Measurements from ENCODE around the gene PKIB. TPM values are rescaled to one million over a fixed set of nuclear protein-coding genes. Genes with fewer than 3 reads are reported as not detected.
A peak's percentile ranks its signal among the peaks of the same experiment; 100 is the strongest.

The PKIB gene
- total RNA-seq, 4 donors from 2014 or later, result 4.1 to 119 (median 41.9) TPM

DNA sequence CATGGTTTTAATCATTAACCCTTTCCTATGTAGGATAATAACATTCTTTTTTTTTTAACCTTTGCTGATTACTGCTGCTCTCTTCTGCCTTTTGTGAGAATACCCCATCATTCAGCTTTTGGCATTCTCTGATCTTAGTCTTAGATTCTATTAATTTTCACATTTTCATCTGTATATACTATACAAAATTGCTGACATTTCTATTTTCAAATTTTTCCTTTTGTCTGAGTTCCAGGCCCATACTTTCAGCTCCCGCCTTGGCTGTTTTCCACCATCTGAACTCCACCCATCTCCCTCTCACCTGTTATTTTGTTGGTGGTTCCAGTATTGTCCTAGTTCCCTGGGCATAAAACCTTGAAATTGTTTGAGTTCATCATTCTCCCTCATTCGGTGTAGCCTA is 59.2 kb downstream of the PKIB start:
- Histone ChIP-seq H3K4me3 (no peak overlapping the region), H3K9me3 (no peaks in the 10 kb centered on the region), H3K27ac (no peak overlapping the region), H3K4me1 (peaks cover 0 to 10% (median 0%) of the 10 kb centered on the region in 4 donors), H3K27me3 (no peaks in the 10 kb centered on the region), H3K36me3 (no peaks in the 10 kb centered on the region)
- no peak for DNase-seq
- TF ChIP-seq, protein P1, sequence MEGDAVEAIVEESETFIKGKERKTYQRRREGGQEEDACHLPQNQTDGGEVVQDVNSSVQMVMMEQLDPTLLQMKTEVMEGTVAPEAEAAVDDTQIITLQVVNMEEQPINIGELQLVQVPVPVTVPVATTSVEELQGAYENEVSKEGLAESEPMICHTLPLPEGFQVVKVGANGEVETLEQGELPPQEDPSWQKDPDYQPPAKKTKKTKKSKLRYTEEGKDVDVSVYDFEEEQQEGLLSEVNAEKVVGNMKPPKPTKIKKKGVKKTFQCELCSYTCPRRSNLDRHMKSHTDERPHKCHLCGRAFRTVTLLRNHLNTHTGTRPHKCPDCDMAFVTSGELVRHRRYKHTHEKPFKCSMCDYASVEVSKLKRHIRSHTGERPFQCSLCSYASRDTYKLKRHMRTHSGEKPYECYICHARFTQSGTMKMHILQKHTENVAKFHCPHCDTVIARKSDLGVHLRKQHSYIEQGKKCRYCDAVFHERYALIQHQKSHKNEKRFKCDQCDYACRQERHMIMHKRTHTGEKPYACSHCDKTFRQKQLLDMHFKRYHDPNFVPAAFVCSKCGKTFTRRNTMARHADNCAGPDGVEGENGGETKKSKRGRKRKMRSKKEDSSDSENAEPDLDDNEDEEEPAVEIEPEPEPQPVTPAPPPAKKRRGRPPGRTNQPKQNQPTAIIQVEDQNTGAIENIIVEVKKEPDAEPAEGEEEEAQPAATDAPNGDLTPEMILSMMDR (IDR thresholded peaks at IDR 0.05), result no peak
- TF ChIP-seq POLR2A (IDR thresholded peaks at IDR 0.05), result no peak

DNA sequence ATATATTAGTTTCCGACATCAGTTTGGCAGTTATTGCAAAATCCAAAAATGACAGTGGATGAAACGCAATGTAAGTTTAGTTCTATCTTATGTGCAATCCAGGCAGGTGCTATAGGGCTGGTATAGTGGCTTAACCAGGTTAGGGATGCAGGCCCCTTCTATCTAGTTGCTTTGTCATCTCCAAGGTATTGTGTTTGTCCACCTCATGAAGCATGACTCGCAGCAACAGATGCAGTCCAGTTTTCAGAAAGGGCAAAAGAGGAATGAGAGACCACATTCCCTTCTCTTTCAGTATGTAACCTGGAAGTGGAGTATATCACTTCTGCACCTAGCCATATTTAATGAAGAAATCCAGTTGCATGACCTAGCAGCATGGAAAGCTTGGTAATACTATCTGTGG is 59.7 kb downstream of the PKIB start:
- DNase-seq, result no peak
- H3K36me3 ChIP-seq, result no peaks in the 10 kb centered on the region
- H3K4me3 ChIP-seq, result no peak overlapping the region
- no peaks in the 10 kb centered on the region for H3K27me3 ChIP-seq
- no peak overlapping the region for H3K27ac ChIP-seq
- no peak for TF ChIP-seq POLR2A (IDR thresholded peaks at IDR 0.05)
- TF ChIP-seq, protein P1 (IDR thresholded peaks at IDR 0.05), result no peak
- no peaks in the 10 kb centered on the region for H3K9me3 ChIP-seq
- peaks cover 0 to 10% (median 0%) of the 10 kb centered on the region in 4 donors for H3K4me1 ChIP-seq

DNA sequence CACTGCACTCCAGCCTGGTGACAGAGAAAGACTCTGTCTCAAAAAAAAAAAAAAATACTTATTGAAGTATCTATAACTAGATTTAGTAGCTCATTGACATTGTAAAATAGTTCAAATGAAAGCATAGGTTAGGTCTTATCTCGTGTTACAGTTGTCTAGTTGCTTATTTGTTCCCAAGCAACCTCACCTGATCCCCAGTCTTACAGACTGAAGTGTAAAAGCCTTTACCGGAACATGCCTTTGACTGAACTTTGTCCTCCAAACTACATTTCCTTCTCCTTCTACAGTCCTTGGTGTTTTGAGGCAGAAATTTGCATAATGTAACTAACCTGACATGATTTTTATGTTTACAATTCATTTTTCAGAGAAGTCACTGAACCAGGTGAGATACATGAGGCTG is 61.0 kb downstream of the PKIB start:
- Histone ChIP-seq H3K27me3 (no peaks in the 10 kb centered on the region), H3K4me3 (no peak overlapping the region), H3K36me3 (no peaks in the 10 kb centered on the region), H3K4me1 (peaks cover 0 to 10% (median 0%) of the 10 kb centered on the region in 4 donors), H3K9me3 (no peaks in the 10 kb centered on the region), H3K27ac (peak overlapping the region in 1 of 4 donors; percentile 31)
- no peak for DNase-seq
- no peak for TF ChIP-seq POLR2A (IDR thresholded peaks at IDR 0.05)
- TF ChIP-seq, protein P1 (IDR thresholded peaks at IDR 0.05), result no peak

DNA sequence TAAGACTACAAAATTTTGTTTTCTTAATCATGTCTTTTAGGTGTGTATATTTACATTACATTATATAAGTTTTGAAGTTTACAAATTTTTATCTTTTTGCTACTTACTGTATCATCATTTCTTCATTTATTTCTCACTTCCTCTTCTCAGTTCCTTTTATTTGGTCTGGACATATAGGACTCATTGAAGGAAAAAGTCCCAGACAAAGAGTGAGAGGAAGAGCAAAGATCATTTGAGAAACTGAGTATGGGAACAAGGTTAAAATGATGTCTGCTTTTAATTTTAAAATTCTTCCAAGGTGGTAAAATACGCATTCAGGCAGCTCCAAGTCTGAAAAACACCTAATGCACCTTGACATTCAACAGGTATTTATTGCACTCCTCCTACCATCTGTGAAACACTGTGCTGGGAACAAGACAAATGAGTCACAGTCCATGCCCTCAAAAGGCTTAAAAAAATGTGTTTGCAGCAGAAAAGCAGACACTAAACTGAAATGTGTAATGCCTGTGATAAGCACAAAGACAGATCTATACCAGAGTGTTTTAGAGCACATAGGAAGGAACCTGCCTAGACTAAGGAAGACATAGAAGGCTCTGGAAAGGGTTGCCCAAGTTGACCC is 63.2 kb downstream of the PKIB start:
- Histone ChIP-seq H3K4me3 (no peak overlapping the region), H3K27ac (peak overlapping the region in 2 of 4 donors; percentile 44 to 57), H3K27me3 (no peaks in the 10 kb centered on the region), H3K36me3 (no peaks in the 10 kb centered on the region), H3K4me1 (peaks cover 0 to 10% (median 0%) of the 10 kb centered on the region in 4 donors), H3K9me3 (no peaks in the 10 kb centered on the region)
- peak in 1 of 3 donors; percentile 54 for DNase-seq
- TF ChIP-seq, protein P1 (IDR thresholded peaks at IDR 0.05), result no peak
- no peak for TF ChIP-seq POLR2A (IDR thresholded peaks at IDR 0.05)

DNA sequence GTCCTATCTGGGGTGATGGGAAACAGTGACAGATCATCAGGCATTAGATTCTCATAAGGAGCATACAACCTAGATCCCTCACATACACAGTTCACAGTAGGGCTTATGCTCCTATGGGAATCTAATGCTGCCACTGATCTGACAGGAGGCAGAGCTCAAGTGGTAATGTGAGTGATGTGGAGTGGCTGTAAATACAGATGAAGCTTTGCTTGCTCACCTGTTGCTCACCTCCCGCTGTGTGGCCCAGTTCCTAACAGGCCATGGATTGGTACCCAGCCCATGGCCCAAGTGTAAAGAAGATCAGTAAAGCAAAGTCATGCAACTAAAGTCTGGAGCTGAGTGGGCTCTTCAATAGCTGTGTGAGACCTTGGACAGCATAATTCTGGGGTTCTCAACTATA is 65.9 kb downstream of the PKIB start:
- Histone ChIP-seq H3K4me1 (peaks cover 0 to 10% (median 0%) of the 10 kb centered on the region in 4 donors), H3K4me3 (no peak overlapping the region), H3K9me3 (no peaks in the 10 kb centered on the region), H3K27me3 (no peaks in the 10 kb centered on the region), H3K36me3 (no peaks in the 10 kb centered on the region), H3K27ac (no peak overlapping the region)
- DNase-seq, result no peak
- TF ChIP-seq, protein P1 (IDR thresholded peaks at IDR 0.05), result no peak
- TF ChIP-seq POLR2A (IDR thresholded peaks at IDR 0.05), result no peak

All from Peyer's patch (tissue), 4 donors.